ENCODE data around the gene MESD.

- TF ChIP-seq CTCF (IDR thresholded peaks at IDR 0.05 in 4 of 5, conservative IDR thresholded peaks at IDR 0.05 in 1 of 5) (no peak), POLR2A (IDR thresholded peaks at IDR 0.05) (no peak)
These were observed 20.5 kb upstream of the MESD start for GRCh38 chr15:81010086-81010485.

All from gastrocnemius medialis (tissue), 4 donors.